NCI-H748 (cell line): Measurements from ENCODE around the gene DPYD.

Experiments
- DNase-seq: peaks from one replicate; lab custom pipeline; 2025; ENCODE audit not compliant: unreplicated experiment; lab: John Stamatoyannopoulos, UW

Gene DPYD

GRCh38 chr1:97114842-97115241 is 806.0 kb downstream of the DPYD start:
- no peak for DNase-seq

GRCh38 chr1:97112442-97112841 is 808.4 kb downstream of the DPYD start:
- DNase-seq, result no peak

GRCh38 chr1:97108179-97108578 is 812.7 kb downstream of the DPYD start:
- DNase-seq, result no peak

- DNase-seq, result no peak
These were observed 815.3 kb downstream of the DPYD start for GRCh38 chr1:97105531-97105930.

GRCh38 chr1:97101509-97101908 is 819.3 kb downstream of the DPYD start:
- DNase-seq, result no peak

- DNase-seq, result no peak
These were observed 823.4 kb downstream of the DPYD start for GRCh38 chr1:97097404-97097925.

GRCh38 chr1:97095764-97096163 is 825.1 kb downstream of the DPYD start:
- DNase-seq, result no peak

- DNase-seq, result no peak
These were observed 826.4 kb downstream of the DPYD start for GRCh38 chr1:97094247-97094972.

GRCh38 chr1:97093741-97094140 is 827.1 kb downstream of the DPYD start:
- no peak for DNase-seq

- DNase-seq, result no peak
These were observed 828.0 kb downstream of the DPYD start for GRCh38 chr1:97092824-97093223.

GRCh38 chr1:97091679-97092078 is 829.2 kb downstream of the DPYD start:
- DNase-seq, result no peak

GRCh38 chr1:97091263-97091662 is 829.6 kb downstream of the DPYD start:
- no peak for DNase-seq

GRCh38 chr1:97090725-97091124 is 830.1 kb downstream of the DPYD start:
- DNase-seq, result no peak

- no peak for DNase-seq
These were observed 831.7 kb downstream of the DPYD start for GRCh38 chr1:97089173-97089572.

GRCh38 chr1:97088391-97088790 is 832.4 kb downstream of the DPYD start:
- DNase-seq, result no peak

GRCh38 chr1:97084546-97084945 is 836.3 kb downstream of the DPYD start:
- no peak for DNase-seq

GRCh38 chr1:97082160-97082848 is 838.5 kb downstream of the DPYD start:
- DNase-seq, result peak; percentile 4

GRCh38 chr1:97078872-97079271 is 842.0 kb downstream of the DPYD start:
- DNase-seq, result peak; percentile 47

- no peak for DNase-seq
These were observed 843.6 kb downstream of the DPYD start for GRCh38 chr1:97077221-97077620.

GRCh38 chr1:97074771-97075170 is 846.1 kb downstream of the DPYD start:
- DNase-seq, result no peak

- no peak for DNase-seq
These were observed 846.9 kb downstream of the DPYD start for GRCh38 chr1:97073936-97074335.

GRCh38 chr1:97073169-97073568 is 847.7 kb downstream of the DPYD start:
- no peak for DNase-seq
